ENCODE measurements around the gene MUCL3.
"Not testable (repeated sequence)": the region's sequence is repeated elsewhere in the genome, so short reads cannot be mapped to it uniquely, and the experiment has no call there.

The MUCL3 gene

GRCh38 chr6:30912746-30913520 is 27.8 kb upstream of the MUCL3 start:
- 97 to 99% methylated on average over 5 to 7 of the region's 8 CpGs for WGBS, 2 experiments (ENCODE audit: insufficient coverage in 2 of 2)

GRCh38 chr6:30913721-30914075 is 27.1 kb upstream of the MUCL3 start:
- no peak overlapping the region for H3K27ac ChIP-seq (ENCODE audit: low read depth, low read length, severe bottlenecking)
- WGBS, 2 experiments (ENCODE audit: insufficient coverage in 2 of 2) = 47% methylated on average over 26 to 28 of the region's 31 CpGs

More at GRCh38 chr6:30912746-30913520, 27.8 kb upstream of the MUCL3 start:
- Histone ChIP-seq H3K36me3 (ENCODE audit: control insufficient read depth, insufficient read depth, low read length) (peaks cover 59% of the 10 kb centered on the region), H3K9me3 (ENCODE audit: control insufficient read depth, low read length) (no peaks in the 10 kb centered on the region), H3K4me1 (ENCODE audit: control insufficient read depth, insufficient read depth, low read length, poor library complexity, severe bottlenecking) (peaks cover 7% of the 10 kb centered on the region), H3K4me3 (ENCODE audit: extremely low read depth, insufficient read depth, low read length, poor library complexity, severe bottlenecking) (no peak overlapping the region), H3K27ac (ENCODE audit: low read depth, low read length, severe bottlenecking) (no peak overlapping the region)

GRCh38 chr6:30914076-30914853 is 26.5 kb upstream of the MUCL3 start, which contains the start of gene VARS2:
Gene VARS2 (plus strand): TSS chr6:30914238. CDS start chr6:30914837, 599 bp downstream.
- Histone ChIP-seq H3K4me1 (ENCODE audit: control insufficient read depth, insufficient read depth, low read length, poor library complexity, severe bottlenecking) (peaks cover 7% of the 10 kb centered on the region), H3K27ac (ENCODE audit: low read depth, low read length, severe bottlenecking) (peak within 1 kb of the TSS; percentile 26), H3K36me3 (ENCODE audit: control insufficient read depth, insufficient read depth, low read length) (peaks cover 66% of the 10 kb centered on the region), H3K9me3 (ENCODE audit: control insufficient read depth, low read length) (no peaks in the 10 kb centered on the region), H3K4me3 (ENCODE audit: extremely low read depth, insufficient read depth, low read length, poor library complexity, severe bottlenecking) (peak within 1 kb of the TSS; percentile 28)
- WGBS, 2 experiments (ENCODE audit: insufficient coverage in 2 of 2) = 10 to 13% methylated on average over 41 to 50 of the region's 52 CpGs

More at GRCh38 chr6:30913721-30914075, 27.1 kb upstream of the MUCL3 start:
- H3K4me1 ChIP-seq (ENCODE audit: control insufficient read depth, insufficient read depth, low read length, poor library complexity, severe bottlenecking) = peaks cover 7% of the 10 kb centered on the region
- peaks cover 64% of the 10 kb centered on the region for H3K36me3 ChIP-seq (ENCODE audit: control insufficient read depth, insufficient read depth, low read length)
- peak overlapping the region; percentile 28 for H3K4me3 ChIP-seq (ENCODE audit: extremely low read depth, insufficient read depth, low read length, poor library complexity, severe bottlenecking)
- H3K9me3 ChIP-seq (ENCODE audit: control insufficient read depth, low read length) = no peaks in the 10 kb centered on the region

- Histone ChIP-seq H3K27ac (ENCODE audit: low read depth, low read length, severe bottlenecking) (no peak overlapping the region), H3K4me1 (ENCODE audit: control insufficient read depth, insufficient read depth, low read length, poor library complexity, severe bottlenecking) (peaks cover 7% of the 10 kb centered on the region), H3K9me3 (ENCODE audit: control insufficient read depth, low read length) (no peaks in the 10 kb centered on the region), H3K36me3 (ENCODE audit: control insufficient read depth, insufficient read depth, low read length) (peaks cover 69% of the 10 kb centered on the region), H3K4me3 (ENCODE audit: extremely low read depth, insufficient read depth, low read length, poor library complexity, severe bottlenecking) (no peak overlapping the region)
- WGBS, 2 experiments (ENCODE audit: insufficient coverage in 2 of 2) = 84 to 95% methylated on average over 8 to 16 of the region's 17 CpGs
Measured at GRCh38 chr6:30914854-30915590, 25.8 kb upstream of the MUCL3 start.

- Histone ChIP-seq H3K27ac (ENCODE audit: low read depth, low read length, severe bottlenecking) (no peak overlapping the region), H3K4me1 (ENCODE audit: control insufficient read depth, insufficient read depth, low read length, poor library complexity, severe bottlenecking) (peaks cover 7% of the 10 kb centered on the region), H3K4me3 (ENCODE audit: extremely low read depth, insufficient read depth, low read length, poor library complexity, severe bottlenecking) (no peak overlapping the region), H3K36me3 (ENCODE audit: control insufficient read depth, insufficient read depth, low read length) (peaks cover 70% of the 10 kb centered on the region), H3K9me3 (ENCODE audit: control insufficient read depth, low read length) (no peaks in the 10 kb centered on the region)
- WGBS, 2 experiments (ENCODE audit: insufficient coverage in 2 of 2) = 47 to 58% methylated on average over 3 to 4 of the region's 5 CpGs
Measured at GRCh38 chr6:30915591-30915946, 25.2 kb upstream of the MUCL3 start.

- H3K4me3 ChIP-seq (ENCODE audit: extremely low read depth, insufficient read depth, low read length, poor library complexity, severe bottlenecking) = no peak overlapping the region
- H3K9me3 ChIP-seq (ENCODE audit: control insufficient read depth, low read length) = no peaks in the 10 kb centered on the region
- H3K27ac ChIP-seq (ENCODE audit: low read depth, low read length, severe bottlenecking) = no peak overlapping the region
- H3K4me1 ChIP-seq (ENCODE audit: control insufficient read depth, insufficient read depth, low read length, poor library complexity, severe bottlenecking) = peaks cover 7% of the 10 kb centered on the region
- peaks cover 67% of the 10 kb centered on the region for H3K36me3 ChIP-seq (ENCODE audit: control insufficient read depth, insufficient read depth, low read length)
- WGBS, 2 experiments (ENCODE audit: insufficient coverage in 2 of 2) = 94 to 99% methylated on average over 7 of the region's 7 CpGs
Measured at GRCh38 chr6:30917041-30917440, 23.7 kb upstream of the MUCL3 start.

GRCh38 chr6:30917487-30917886 is 23.3 kb upstream of the MUCL3 start:
- peaks cover 67% of the 10 kb centered on the region for H3K36me3 ChIP-seq (ENCODE audit: control insufficient read depth, insufficient read depth, low read length)
- no peak overlapping the region for H3K4me3 ChIP-seq (ENCODE audit: extremely low read depth, insufficient read depth, low read length, poor library complexity, severe bottlenecking)
- H3K4me1 ChIP-seq (ENCODE audit: control insufficient read depth, insufficient read depth, low read length, poor library complexity, severe bottlenecking) = peaks cover 10% of the 10 kb centered on the region
- H3K27ac ChIP-seq (ENCODE audit: low read depth, low read length, severe bottlenecking) = no peak overlapping the region
- 89 to 94% methylated on average over 8 of the region's 8 CpGs for WGBS, 2 experiments (ENCODE audit: insufficient coverage in 2 of 2)
- H3K9me3 ChIP-seq (ENCODE audit: control insufficient read depth, low read length) = no peaks in the 10 kb centered on the region

- H3K9me3 ChIP-seq (ENCODE audit: control insufficient read depth, low read length) = no peaks in the 10 kb centered on the region
- no peak overlapping the region for H3K27ac ChIP-seq (ENCODE audit: low read depth, low read length, severe bottlenecking)
- no peak overlapping the region for H3K4me3 ChIP-seq (ENCODE audit: extremely low read depth, insufficient read depth, low read length, poor library complexity, severe bottlenecking)
- peaks cover 10% of the 10 kb centered on the region for H3K4me1 ChIP-seq (ENCODE audit: control insufficient read depth, insufficient read depth, low read length, poor library complexity, severe bottlenecking)
- H3K36me3 ChIP-seq (ENCODE audit: control insufficient read depth, insufficient read depth, low read length) = peaks cover 67% of the 10 kb centered on the region
- 96 to 97% methylated on average over 8 of the region's 8 CpGs for WGBS, 2 experiments (ENCODE audit: insufficient coverage in 2 of 2)
Measured at GRCh38 chr6:30918670-30919069, 22.1 kb upstream of the MUCL3 start.

GRCh38 chr6:30922447-30922852 is 18.3 kb upstream of the MUCL3 start:
- WGBS, 2 experiments (ENCODE audit: insufficient coverage in 2 of 2) = 83 to 87% methylated on average over 6 to 7 of the region's 7 CpGs
- H3K36me3 ChIP-seq (ENCODE audit: control insufficient read depth, insufficient read depth, low read length) = peaks cover 81% of the 10 kb centered on the region

GRCh38 chr6:30924040-30924627 is 16.6 kb upstream of the MUCL3 start:
- H3K4me1 ChIP-seq (ENCODE audit: control insufficient read depth, insufficient read depth, low read length, poor library complexity, severe bottlenecking); H3K4me3 ChIP-seq (ENCODE audit: extremely low read depth, insufficient read depth, low read length, poor library complexity, severe bottlenecking): not testable (repeated sequence)
- H3K27ac ChIP-seq (ENCODE audit: low read depth, low read length, severe bottlenecking) = peak overlapping the region; percentile 10
- peaks cover 85% of the 10 kb centered on the region for H3K36me3 ChIP-seq (ENCODE audit: control insufficient read depth, insufficient read depth, low read length)
- peaks cover 12% of the 10 kb centered on the region for H3K9me3 ChIP-seq (ENCODE audit: control insufficient read depth, low read length)
- 85 to 97% methylated on average over 6 to 8 of the region's 9 CpGs for WGBS, 2 experiments (ENCODE audit: insufficient coverage in 2 of 2)

More at GRCh38 chr6:30922447-30922852, 18.3 kb upstream of the MUCL3 start:
- Histone ChIP-seq H3K27ac (ENCODE audit: low read depth, low read length, severe bottlenecking) (no peak overlapping the region), H3K4me3 (ENCODE audit: extremely low read depth, insufficient read depth, low read length, poor library complexity, severe bottlenecking) (no peak overlapping the region), H3K9me3 (ENCODE audit: control insufficient read depth, low read length) (no peaks in the 10 kb centered on the region), H3K4me1 (ENCODE audit: control insufficient read depth, insufficient read depth, low read length, poor library complexity, severe bottlenecking) (peaks cover 4% of the 10 kb centered on the region)

Data from mesodermal cell (in vitro differentiated cells).